Measurements from ENCODE around the gene GLIS1.

GRCh38 chr1:53781654-53782053, 42.7 kb upstream of the GLIS1 start:
- TF ChIP-seq CTCF (IDR thresholded peaks at IDR 0.05; ENCODE audit: borderline replicate concordance, extremely low read depth, low read length, poor library complexity, severe bottlenecking): no peak
- no peak for TF ChIP-seq EZH2 (IDR thresholded peaks at IDR 0.05; ENCODE audit: borderline replicate concordance, low read depth, low read length, severe bottlenecking)

All from DND-41 (cell line).